G401.6 (cell line): ENCODE results near the gene GGT7.
A peak's percentile ranks its signal among the peaks of the same experiment; 100 is the strongest.
"Not testable (repeated sequence)": the region's sequence is repeated elsewhere in the genome, so short reads cannot be mapped to it uniquely, and the experiment has no call there.

Experiments used
- FAIRE-seq: peaks from 2 replicates; lab custom pipeline; 2012; peaks lifted over from hg19 to GRCh38; lab: Jason Lieb, UNC

The GGT7 gene

DNA sequence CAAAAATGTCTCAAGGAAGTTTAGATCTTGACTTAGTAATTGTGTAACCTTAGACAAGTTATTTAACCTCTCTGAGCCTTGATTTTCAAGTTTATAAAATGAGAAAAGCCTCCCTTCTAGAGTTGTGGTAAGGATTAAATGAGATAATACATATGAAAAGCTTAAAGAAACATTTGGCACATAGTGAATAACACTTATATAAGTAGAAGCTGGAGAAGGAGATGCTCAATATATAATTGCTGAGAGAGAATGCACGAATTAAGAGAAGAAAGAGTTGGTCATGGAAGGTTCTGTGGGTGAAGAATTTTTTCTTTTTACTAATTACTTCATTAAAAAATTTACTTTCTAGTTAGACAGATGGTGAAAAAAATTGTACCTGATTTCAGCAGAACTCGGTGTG is 9.0 kb upstream of the GGT7 start:
- FAIRE-seq = no peak

DNA sequence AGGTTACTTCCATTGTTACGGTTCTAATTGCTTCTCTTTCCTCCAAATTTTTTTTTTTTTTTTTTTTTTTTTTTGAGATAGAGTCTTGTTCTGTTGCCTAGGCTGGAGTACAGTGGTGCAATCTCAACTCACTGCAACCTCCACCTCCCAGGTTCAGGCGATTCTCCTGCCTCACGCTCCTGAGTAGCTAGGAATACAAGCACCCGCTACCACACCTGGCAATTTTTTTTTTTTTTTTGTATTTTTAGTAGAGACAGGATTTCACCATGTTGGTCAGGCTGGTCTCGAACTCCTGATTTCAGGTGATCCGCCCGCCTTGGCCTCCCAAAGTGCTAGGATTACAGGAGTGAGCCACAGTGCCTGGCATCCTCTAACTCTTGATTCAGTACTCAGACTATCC is 8.3 kb upstream of the GGT7 start:
- not testable (repeated sequence) for FAIRE-seq

DNA sequence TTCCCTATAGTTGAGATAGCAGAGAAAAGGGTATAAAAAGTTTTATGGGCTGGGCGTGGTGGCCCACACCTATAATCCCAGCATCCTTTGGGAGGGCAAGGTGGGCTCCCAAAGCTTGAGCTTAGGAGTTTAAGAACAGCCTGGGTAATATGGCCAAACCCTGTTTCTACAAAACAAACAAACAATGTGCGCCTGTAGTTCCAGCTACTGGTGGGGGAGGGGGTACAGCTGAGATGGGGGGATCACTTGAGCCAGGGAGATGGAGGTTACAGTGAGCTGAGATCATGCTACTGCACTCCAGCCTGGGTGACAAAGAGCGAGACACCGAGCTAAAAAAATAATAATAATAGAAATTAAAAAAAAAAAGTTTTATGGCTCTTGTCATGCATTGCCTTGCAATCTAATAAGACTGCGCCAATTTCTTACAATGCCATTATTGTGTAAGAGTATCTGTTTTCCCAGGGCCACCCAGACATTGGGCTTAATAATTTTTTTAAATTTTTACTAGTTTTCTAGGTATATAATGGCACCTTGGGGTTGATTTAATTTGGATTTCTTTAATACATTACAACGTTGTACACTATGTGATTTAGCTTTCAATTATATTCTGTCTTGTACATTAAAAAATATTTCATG is 7.7 kb upstream of the GGT7 start:
- no peak for FAIRE-seq

DNA sequence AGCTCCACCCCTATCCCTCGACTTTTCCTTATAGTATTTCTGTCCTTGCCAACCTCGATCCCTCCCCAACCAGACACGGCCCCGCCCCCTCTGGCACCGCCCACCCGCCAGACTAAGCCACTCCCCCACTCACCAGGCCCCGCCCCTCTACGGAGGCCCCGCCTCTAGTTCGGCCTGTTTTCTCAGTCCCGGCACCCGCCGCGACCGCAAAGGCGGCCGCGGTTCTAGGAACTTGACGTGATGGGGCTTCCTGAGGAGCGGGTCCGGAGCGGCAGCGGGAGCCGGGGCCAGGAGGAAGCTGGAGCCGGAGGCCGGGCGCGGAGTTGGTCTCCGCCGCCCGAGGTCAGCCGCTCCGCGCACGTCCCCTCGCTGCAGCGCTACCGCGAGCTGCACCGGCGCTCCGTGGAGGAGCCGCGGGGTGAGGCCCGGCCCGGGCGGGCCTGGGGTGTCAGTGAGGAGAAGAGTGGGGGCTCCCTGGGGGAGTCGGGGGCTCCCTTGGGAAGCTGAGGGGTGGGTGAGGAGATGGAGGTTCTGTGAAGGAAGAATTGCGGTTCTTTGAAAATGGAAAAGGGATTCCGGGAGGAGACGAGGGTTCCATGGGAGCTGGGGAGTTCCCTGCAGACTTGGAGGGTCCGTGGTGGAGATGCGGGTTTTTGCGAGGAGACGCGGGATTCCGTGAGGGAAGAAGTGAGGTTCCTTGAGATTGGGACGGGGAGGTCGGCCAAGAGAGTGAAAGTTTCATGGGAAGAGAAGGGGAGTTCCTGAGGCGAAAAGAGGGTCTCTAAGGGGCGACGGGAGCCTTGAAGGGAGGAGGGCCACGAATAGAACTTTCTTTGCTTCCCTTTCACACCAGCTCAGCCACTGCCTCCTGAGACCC is 4.0 kb upstream of the GGT7 start, which contains the start of gene ACSS2:
Gene ACSS2, plus strand, starts transcription at position 207 of the 877 bp plus-strand sequence. Its CDS starts 34 bp downstream, at position 241.
- no peak for FAIRE-seq

DNA sequence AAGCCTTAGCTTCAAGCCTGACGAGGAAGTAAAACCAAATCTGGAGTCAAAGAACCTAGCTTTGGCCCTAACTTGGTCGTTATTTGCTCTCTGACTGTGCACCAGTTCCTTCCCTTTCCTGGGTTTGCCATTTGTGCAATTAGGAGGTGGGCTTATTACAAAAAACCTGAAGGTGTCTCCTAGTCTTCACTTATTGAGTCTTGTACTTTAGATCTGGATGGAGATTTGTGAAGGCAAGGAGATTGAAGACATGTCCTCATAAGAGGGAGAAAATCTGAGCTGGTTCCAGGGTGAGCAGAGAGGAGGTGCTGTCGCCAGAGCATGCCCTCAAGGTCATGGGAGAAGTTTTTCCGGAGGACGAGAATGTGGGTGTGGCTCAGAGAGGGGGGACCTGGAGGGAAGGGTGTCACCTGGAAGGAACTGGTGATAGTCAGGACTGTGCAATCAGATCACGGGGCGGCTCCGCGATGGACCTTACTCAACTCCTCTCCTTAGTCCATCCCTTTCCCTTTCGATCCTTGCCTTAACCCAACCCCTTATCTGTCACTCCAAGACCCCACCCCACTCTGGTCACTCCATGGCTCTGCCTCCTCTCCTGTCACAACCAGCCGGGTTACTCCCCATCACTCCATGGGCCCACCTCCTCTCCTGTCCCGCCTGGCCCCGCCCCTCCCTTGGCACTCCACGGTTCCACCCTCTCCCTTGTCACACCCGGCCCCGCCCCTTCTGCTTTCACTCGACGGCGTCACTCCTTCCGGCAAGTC is 3.2 kb upstream of the GGT7 start:
- FAIRE-seq = peak; percentile 96

DNA sequence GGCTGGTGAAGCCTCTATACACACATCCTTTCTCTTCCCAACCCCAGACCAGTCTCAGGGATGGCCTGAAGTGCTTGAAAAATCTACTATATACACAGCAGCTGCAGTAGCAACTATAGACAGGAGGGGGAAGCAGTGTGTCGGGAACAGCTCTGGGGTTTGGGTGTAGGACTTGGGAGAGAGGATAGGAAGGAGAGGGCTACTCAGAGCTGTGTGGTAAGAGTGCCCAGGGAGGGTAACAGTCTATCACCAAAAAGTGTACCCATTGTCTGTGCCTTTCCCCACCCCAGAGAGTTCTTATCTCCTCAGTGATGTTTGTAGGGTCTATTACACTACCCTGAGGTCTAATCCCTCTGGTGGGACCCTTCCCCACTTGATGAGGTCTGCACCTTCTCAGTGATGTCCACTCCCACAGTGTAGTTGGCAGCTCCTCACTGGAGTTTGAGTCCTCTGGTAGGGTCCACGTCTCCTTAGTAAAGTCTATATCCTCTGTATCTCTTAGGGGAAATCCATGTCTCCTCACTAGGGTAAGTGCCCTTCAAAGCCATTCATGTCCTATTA is 1.5 kb upstream of the GGT7 start:
- FAIRE-seq = peak; percentile 87

DNA sequence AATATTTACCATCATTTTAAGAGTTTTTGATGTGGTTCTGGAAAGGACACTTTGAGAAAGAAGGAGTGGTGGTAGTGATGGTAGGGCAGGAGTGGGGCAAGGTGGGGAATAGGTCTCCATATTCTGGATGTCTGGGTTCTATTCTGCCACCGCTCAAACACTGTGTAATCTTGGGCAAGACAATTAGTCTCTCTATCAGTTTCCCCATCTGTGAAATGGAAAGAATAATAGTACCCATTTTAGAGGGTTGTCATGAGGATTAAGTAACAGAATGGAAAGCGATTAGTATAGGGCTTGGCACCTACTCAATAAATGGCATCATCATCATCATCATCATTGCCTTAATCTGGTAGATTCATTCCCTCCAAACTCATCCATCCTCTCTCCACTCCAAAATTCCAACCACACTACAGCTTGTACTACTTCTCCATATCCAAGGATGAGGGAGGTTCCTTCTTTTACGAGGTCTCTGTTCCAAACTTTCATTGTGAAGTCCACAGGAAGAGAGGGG is 982 bp upstream of the GGT7 start:
- FAIRE-seq = no peak

DNA sequence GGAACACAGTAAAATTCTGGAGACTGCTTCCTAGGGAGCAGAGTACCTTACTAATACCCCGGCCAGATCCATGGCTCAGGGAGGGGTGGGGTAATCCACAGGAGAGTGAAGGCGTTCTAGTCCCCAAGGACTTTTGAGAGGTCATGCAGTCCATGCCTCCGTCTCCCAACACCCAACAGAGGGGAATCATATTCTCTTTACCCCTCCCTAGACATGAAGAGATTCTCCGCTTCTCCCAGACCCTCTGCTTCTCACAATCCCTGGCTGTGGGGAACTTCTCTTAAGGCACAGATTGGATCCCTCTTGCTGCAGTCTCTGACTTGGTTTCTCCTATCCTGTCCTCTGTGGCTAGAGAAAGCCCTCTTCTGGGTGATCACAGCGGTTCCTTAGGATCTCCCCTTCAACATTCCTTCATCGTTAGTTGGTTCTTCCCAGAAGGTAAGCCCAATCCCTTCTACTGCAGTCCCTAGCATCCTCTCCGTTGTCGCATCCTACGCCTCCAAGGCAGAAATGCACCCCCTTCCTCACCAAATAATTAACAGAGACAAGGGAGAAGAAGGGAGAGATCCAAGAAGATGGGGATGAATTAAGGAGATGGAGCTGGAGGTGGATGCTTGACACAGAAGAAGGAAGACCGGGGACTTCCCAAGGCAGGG is 562 bp downstream of the GGT7 start:
- no peak for FAIRE-seq

DNA sequence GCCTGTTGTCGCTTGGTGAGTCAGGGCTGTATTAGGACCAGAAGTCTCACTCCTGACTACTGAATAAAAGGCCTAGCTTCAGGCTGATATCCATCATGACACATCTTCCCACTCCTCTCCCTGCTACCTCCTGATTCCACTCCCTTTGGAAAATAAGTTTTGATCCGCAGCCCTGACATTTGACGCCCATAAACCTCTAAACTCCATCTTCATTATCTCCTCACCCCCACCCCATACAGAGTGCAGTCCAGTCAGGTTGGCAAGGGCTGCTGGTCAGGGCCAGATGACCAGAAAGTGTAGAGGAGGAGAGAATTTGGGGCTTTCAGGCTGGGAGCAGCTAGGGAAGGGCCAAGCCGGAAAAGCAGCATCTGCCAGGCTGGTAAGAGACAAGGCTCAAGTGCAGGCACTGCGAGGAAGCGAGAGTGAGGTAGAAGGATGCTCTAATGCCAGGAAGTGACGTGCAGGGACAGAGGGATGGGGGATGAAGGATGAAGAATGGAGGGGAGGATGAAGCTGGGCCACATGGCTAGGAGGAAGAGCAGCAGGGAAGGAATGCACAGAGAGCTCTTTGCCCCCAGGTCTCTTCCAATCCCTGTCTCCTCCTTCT is 1.2 kb downstream of the GGT7 start:
- FAIRE-seq = no peak

DNA sequence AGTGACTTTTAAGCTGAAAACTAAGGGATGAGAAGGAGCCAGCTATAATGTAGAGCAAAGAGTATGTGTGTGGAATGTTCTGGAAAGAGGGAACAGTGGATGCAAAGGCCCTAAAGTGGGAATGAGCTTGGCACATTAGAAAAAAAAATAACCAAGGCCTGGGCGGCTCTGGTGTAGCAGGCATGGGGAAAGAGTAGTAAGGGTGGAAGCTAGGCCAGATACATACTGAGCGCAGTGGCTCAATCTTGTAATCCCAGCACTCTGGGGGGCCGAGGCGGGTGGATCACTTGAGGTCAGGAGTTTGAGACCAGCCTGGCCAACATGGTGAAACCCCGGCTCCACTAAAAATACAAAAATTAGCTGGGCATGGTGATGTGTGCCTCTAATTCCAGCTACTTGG is 8.4 kb downstream of the GGT7 start:
- FAIRE-seq = no peak

DNA sequence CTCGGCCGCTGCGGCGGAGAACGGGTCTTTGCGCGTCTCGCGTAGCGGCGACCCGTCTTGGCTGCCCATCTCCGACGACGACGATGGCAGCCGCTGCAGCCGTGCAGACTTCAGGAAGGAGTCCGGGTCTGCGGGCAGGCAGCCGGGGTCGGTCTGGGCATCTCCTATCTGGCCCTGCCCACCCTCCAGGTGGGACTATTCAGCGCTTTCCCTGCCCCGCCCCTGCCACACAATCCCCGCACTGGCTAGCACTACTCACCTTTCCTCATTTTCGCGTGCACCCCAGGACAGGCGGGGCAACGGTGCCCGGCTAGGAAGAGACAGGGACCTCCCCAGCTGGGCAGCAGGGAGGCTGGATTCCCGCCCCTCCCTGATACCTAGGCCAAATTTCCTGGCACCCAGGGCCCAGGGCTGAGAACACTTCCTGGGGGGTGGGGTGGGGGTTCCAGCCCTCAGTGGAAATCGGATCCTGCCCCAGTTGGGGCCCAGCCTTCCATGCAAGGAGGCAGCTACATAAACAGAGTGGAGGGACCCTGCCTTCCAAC is 9.2 kb downstream of the GGT7 start:
- FAIRE-seq = no peak

DNA sequence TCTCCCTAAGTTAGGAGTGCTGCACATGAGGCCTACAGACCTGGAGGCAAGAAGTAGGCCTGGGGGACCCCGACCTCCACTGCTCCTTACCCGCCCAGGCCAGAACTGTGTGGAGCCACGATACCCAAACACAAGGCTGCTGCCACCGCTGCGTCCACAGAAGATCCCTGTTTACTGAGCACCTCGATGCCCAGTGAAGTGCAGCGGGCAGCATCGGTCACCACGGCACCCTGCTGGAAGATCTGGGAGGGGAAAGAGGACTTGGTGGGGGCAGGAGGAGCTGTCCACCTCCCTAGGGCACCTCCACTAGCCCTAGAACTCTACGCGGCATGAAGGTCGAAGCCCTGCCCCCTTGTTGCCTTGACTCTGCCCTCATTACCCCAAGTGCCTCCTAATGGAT is 9.9 kb downstream of the GGT7 start:
- FAIRE-seq = no peak

DNA sequence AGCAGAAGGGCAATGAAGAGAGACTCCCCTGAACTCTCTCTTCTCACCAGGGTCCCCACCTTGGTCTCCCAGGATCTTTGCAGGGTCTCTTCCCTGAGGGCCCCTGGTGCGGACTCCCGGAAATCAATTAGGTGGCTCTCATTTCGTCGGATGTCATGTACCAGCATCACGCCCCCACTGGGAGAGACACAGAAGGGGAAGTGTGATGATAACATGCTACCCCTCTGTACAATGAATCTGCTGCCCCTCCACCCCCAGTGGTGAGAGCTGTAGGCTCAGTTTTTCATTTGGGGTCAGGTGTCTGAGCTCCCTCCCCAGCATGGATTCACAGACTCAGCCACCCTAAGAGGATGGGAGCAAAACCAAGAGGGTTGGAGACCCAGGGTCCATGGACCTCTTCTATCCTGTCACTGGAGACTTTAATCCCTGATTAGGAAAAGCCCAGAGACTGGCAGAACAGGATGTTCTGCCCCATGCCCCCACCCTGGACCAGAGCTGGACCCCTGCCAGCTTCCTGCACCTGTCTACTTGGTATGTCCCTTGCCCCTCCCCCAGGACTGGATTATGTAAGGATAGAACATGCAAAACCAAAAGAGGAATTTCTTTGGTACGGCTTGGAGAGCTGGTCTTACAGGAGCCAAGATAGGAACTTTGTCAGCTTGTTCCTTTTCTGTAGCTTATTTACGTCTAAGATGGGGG is 11.1 kb downstream of the GGT7 start:
- no peak for FAIRE-seq

DNA sequence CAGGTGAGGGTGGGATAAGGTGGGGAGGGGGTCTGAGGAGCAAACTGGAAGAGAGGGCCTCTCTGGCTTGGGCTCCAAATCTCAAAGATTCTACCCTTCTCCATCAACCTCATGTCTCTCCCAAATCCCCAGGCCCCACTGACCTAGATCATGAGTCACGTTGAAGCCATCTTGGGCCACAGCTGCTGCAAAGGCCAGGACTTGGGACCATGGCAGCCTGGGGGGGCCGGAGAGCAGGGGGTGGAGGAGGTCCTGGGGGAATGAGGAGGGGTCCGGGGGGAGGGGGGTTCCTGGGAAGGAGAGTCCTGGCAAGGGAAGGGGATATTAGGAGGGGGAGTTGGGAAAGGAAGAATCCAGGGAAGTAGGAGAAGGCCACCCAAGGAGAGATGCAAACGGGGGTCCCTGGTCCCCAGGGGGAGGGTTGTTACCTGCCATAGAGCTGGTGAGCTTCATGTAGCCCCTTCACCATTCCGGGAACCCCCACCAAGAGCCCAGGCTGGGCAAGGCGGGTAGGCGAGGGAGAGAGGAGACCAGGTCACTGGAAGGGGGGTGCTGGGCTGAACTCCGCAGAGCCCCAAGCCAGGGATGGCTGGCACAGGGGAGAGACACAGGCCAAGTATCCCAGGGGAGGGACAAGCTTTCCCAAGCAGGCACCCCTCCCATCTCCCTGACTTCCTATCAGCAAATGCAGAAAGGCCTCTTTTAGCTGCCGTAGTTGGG is 12.7 kb downstream of the GGT7 start:
- no peak for FAIRE-seq

DNA sequence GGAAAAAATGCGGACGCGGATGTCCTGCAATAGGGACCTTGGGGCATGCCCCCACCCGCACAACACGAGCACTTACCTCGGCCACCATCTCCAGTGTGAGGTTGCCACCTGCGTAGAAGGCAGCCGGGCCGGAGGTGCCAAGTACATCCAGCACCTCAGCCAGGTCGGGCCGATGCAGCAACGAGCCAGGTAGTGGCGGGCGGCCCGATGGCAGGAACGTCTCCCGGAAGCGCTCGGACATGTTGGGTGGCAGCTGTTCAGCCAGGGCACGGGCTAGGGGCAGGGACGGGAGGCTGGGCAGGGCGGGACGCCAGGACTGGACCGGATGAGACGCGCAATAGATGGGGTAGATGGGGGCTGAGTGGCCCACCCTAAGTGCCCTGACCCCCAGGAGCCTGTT is 13.3 kb downstream of the GGT7 start:
- no peak for FAIRE-seq

DNA sequence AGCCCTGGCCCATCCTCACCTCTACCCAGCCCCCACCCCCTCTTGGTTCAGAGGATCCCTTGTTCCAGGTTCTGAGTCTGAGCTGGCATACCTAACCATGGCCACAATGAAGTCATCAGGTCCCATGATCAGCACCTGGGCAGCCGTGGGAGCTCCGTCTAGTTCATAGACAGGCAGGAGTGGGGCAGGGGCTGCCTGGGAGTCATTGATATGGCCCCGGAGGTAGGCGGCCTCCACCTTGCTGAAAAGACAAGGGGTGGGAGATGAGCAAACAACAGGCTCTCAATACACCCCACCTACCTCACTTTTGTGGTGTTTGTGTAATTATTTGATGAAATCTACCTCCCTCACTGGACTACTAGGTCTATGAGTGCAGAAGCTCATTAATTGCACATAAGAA is 20.4 kb downstream of the GGT7 start:
- FAIRE-seq = no peak

DNA sequence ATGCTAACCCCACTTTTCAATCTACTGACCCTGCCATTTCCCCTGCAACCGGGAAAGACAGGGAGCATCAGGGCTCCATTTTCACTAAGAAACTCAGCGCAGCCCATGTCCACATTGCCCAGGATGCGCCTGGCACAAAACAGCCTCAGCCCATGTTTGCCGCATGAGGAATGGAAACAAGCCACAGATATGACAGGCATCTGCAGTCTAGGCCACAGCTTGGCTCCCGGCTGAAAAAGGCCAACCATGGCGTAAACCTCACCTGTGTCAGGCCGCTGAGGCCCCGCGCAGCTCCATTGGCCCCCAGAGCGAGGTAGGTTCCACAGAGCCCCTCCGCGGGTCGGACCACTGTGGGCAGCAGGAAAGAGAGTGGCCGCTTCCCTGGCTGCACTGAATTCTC is 21.7 kb downstream of the GGT7 start:
- no peak for FAIRE-seq

DNA sequence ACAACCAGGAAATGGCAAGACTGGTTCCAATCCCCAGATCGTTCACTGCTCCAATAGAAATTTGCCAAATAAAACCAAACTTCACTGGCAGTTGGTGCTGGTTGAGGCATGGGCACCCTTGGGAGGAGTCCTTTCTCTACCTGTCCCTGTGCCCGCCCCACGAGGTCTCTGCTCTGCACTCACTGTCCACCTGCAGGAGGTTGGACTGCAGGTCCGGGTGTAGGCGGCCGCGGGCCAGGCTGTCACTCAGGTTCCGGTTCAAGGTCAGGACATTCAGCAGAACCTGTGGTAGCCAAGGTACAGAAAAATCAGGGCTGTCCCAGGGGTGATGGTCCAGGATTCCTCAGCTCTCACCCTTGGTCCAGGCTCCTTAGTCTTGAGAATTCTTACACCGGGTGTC is 22.9 kb downstream of the GGT7 start:
- no peak for FAIRE-seq

DNA sequence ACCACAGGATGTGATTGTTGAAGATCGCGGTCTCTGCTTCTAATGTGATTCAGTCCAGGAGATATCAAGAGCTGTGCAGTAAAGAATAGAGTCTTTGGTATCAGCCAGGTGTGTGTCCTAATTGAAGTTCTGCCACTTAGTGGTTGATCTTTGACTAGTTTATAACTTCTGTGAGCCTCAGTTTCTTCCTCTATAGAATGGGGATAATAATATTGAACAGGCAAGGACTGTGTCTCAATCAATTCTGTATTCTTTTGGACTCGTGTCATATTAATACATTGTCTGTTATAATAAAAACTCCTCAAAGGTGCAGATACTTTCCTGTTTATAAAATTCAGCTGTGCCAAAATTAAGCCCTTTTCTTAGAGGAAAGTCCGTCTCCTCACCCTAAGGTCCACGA is 24.1 kb downstream of the GGT7 start:
- no peak for FAIRE-seq

DNA sequence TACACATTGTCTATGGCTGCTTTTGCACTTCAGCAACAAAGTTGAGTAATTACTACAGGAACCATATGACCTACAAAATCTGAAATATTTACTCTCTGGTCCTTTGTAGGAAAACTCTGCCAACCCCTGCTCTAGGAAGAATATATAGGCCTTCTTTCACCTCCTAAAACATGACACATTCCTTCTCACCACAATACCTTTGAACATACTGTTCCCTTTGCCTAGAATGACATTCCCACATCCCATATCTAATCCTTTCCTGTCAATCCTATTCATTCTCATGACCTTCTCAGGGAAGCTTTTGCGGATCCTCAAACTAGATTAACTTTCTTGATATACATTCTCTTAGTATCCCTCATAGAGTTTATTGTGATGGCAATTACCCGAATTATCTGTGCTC is 29.2 kb downstream of the GGT7 start:
- FAIRE-seq = no peak
